Mesothelial cell of epicardium (in vitro differentiated cells): ENCODE results near the gene CELF1. TPM values are rescaled to one million over a fixed set of nuclear protein-coding genes. Genes with fewer than 3 reads are reported as not detected.

ENCODE experiments used
- DNase-seq, 2 experiments: peaks; one replicate each; pipeline ENCODE4 v3.0.0; 2021; ENCODE audit warnings: low spot score in 2 of 2; ENCODE audit not compliant: unreplicated experiment in 2 of 2
- H3K27ac Mint-ChIP-seq: 2 replicates; pipeline ENCODE4 v1.8.0; 2021; ENCODE audit warnings: mixed read lengths
- H3K27me3 Mint-ChIP-seq: 2 replicates; pipeline ENCODE4 v1.8.0; 2021; ENCODE audit warnings: low read depth, mixed read lengths
- H3K36me3 Mint-ChIP-seq: 2 replicates; pipeline ENCODE4 v1.8.0; 2021; ENCODE audit warnings: mixed read lengths
- H3K4me1 Mint-ChIP-seq: 2 replicates; pipeline ENCODE4 v1.8.0; 2021; ENCODE audit warnings: mixed read lengths
- H3K4me3 Mint-ChIP-seq: 2 replicates; pipeline ENCODE4 v1.8.0; 2021; ENCODE audit warnings: mild to moderate bottlenecking, moderate library complexity, mixed read lengths
- H3K9me3 Mint-ChIP-seq: 2 replicates; pipeline ENCODE4 v1.8.0; 2021; ENCODE audit warnings: mixed read lengths
- CTCF ChIP-seq: fragments of 200-600 bp; sonication (generic); IDR thresholded peaks from one replicate; pipeline ENCODE4 v1.5.0; 2021; ENCODE audit warnings: antibody characterized with exemption; ENCODE audit not compliant: unreplicated experiment
- total RNA-seq: library from RNA; stranded (reverse); gene quantifications from 3 replicates; pipeline ENCODE4 v1.2.1, GENCODE V29; 2021

Gene CELF1
- total RNA-seq, 1 donor from 2014 or later: 123 TPM

GRCh38 chr11:47483457-47483856 lies 69.5 kb downstream of the CELF1 start:
- Mint-ChIP-seq H3K27ac (no peak overlapping the region), H3K36me3 (peaks cover 42% of the 10 kb centered on the region), H3K27me3 (no peaks in the 10 kb centered on the region), H3K9me3 (no peaks in the 10 kb centered on the region), H3K4me3 (no peak overlapping the region), H3K4me1 (no peaks in the 10 kb centered on the region)
- TF ChIP-seq CTCF: no peak
- no peak for DNase-seq

GRCh38 chr11:47480762-47481161 lies 72.2 kb downstream of the CELF1 start:
- H3K9me3 Mint-ChIP-seq: no peaks in the 10 kb centered on the region
- H3K27ac Mint-ChIP-seq: no peak overlapping the region
- peaks cover 41% of the 10 kb centered on the region for H3K36me3 Mint-ChIP-seq
- H3K4me1 Mint-ChIP-seq: no peaks in the 10 kb centered on the region
- no peak for DNase-seq
- no peaks in the 10 kb centered on the region for H3K27me3 Mint-ChIP-seq
- H3K4me3 Mint-ChIP-seq: no peak overlapping the region
- no peak for TF ChIP-seq CTCF

- Mint-ChIP-seq H3K4me1 (no peaks in the 10 kb centered on the region), H3K27me3 (no peaks in the 10 kb centered on the region), H3K9me3 (no peaks in the 10 kb centered on the region), H3K36me3 (peaks cover 38% of the 10 kb centered on the region), H3K27ac (no peak overlapping the region), H3K4me3 (no peak overlapping the region)
- no peak for DNase-seq
- TF ChIP-seq CTCF: no peak
These were observed 74.1 kb downstream of the CELF1 start for GRCh38 chr11:47478651-47479329.

GRCh38 chr11:47477753-47478152 lies 75.2 kb downstream of the CELF1 start:
- Mint-ChIP-seq H3K27me3 (no peaks in the 10 kb centered on the region), H3K4me1 (no peaks in the 10 kb centered on the region), H3K36me3 (peaks cover 39% of the 10 kb centered on the region), H3K4me3 (no peak overlapping the region), H3K27ac (no peak overlapping the region), H3K9me3 (no peaks in the 10 kb centered on the region)
- DNase-seq: no peak
- no peak for TF ChIP-seq CTCF

- Mint-ChIP-seq H3K9me3 (no peaks in the 10 kb centered on the region), H3K4me1 (no peaks in the 10 kb centered on the region), H3K27me3 (no peaks in the 10 kb centered on the region), H3K4me3 (no peak overlapping the region), H3K36me3 (peaks cover 37% of the 10 kb centered on the region), H3K27ac (no peak overlapping the region)
- no peak for DNase-seq
- no peak for TF ChIP-seq CTCF
These were observed 75.6 kb downstream of the CELF1 start for GRCh38 chr11:47477323-47477722.

GRCh38 chr11:47470671-47471070 lies 82.3 kb downstream of the CELF1 start:
- peaks cover 30% of the 10 kb centered on the region for H3K36me3 Mint-ChIP-seq
- no peak for TF ChIP-seq CTCF
- H3K27ac Mint-ChIP-seq: no peak overlapping the region
- H3K27me3 Mint-ChIP-seq: no peaks in the 10 kb centered on the region
- no peak for DNase-seq
- H3K4me3 Mint-ChIP-seq: no peak overlapping the region
- no peaks in the 10 kb centered on the region for H3K4me1 Mint-ChIP-seq
- H3K9me3 Mint-ChIP-seq: no peaks in the 10 kb centered on the region
